ENCODE results near the gene ABCG4. TPM values are rescaled to one million over a fixed set of nuclear protein-coding genes. Genes with fewer than 3 reads are reported as not detected.
"Not testable (repeated sequence)": the region's sequence is repeated elsewhere in the genome, so short reads cannot be mapped to it uniquely, and the experiment has no call there.

The ABCG4 gene
- total RNA-seq (not detected), polyA plus RNA-seq (not detected)

DNA sequence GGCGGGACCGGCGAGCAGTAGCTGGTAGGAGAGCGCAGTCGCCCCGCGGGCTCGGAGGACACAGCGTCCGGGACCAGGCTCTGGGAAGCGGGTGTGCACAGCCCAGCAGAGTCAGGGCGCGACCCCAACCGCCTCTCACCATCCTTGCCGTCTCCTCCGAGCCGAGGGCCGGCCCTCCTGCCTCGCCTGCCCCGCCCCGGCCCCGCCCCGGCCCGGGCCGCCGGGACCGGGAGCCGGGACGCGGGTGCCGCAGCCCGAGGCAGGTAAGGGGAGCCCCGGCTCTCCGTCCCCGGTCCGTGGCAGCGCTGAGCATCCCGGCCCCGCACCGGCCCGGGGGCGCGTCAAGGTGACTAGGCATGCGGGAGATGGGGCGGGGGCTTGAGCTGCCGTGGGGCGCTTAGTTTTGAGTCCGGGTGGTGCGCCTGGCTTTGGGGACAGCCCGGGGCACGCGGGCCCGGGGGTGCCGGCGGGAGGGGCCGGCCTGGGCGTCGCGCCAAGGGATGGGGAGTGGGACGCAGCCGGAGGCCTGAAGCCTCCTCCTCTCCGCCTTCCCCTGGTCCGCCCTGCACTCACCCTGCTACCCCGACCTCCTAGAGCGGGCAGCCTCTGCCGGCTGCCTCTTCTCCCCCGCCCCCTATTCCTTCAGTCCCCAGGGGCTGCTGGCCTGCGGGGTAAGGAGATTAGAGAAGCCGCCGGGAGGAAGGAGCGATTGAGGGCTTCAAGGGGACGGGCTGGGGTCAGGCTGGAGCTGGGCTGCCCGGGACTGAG, at the start of gene ABCG4:
TSS of gene ABCG4 (plus strand) at position 35 of the 768 bp plus-strand sequence. CDS start 914 bp downstream, outside the sequence.
- H3K27ac Mint-ChIP-seq: no peak within 1 kb of the TSS
- Histone ChIP-seq H3K27me3 (ENCODE audit: control insufficient read depth, insufficient read depth, low read length) (peaks cover 32% of the 10 kb centered on the region), H3K4me1 (ENCODE audit: control insufficient read depth, insufficient read depth, low read length, poor library complexity, severe bottlenecking) (peaks cover 17% of the 10 kb centered on the region), H3K27ac (ENCODE audit: insufficient read depth, low read length, poor library complexity, severe bottlenecking) (no peak within 1 kb of the TSS), H3K4me3 (ENCODE audit: low read depth, low read length) (no peak within 1 kb of the TSS), H3K36me3 (ENCODE audit: control insufficient read depth, insufficient read depth, low read length) (no peaks in the 10 kb centered on the region), H3K9me3 (ENCODE audit: control insufficient read depth in 2 of 2, low read length in 2 of 2) (no peaks in the 10 kb centered on the region)
- H3K4me3 Mint-ChIP-seq: peak within 1 kb of the TSS; percentile 55 to 82 (median 80)
- H3K9me3 Mint-ChIP-seq: peaks cover 0 to 3% (median 0%) of the 10 kb centered on the region in 7 donors
- H3K36me3 Mint-ChIP-seq: no peaks in the 10 kb centered on the region
- DNase-seq: peak in 1 of 3 donors; percentile 18
- peaks cover 0 to 18% (median 10%) of the 10 kb centered on the region in 4 donors for H3K4me1 Mint-ChIP-seq
- ATAC-seq (ENCODE audit: low read depth in 2 of 2): peak; percentile 22 to 37
- peaks cover 75% of the 10 kb centered on the region for H3K27me3 Mint-ChIP-seq

DNA sequence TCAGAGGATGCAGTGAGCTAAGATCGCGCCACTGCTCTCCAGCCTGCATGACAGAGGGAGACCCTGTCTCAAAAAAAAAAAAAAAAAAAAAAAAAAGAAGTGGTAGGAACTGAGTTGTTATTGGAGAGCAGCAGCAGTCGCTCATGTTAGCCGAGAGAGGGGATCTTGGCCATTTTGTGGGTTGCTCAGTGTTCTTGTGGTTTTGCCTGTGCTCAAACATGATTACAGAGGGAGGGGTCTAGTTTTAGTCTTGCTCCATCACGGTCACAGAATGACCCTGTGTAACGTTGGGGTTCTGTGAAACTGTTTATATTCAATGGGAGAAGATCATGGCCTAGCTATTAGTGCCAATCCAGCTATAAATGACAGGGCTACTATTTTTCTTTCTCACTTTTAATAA, 49.1 kb upstream of the ABCG4 start:
- H3K36me3 Mint-ChIP-seq: peaks cover 27% of the 10 kb centered on the region
- peak overlapping the region in 1 of 3 donors; percentile 85 for H3K27ac Mint-ChIP-seq
- no peaks in the 10 kb centered on the region for H3K27me3 ChIP-seq (ENCODE audit: control insufficient read depth, insufficient read depth, low read length)

DNA sequence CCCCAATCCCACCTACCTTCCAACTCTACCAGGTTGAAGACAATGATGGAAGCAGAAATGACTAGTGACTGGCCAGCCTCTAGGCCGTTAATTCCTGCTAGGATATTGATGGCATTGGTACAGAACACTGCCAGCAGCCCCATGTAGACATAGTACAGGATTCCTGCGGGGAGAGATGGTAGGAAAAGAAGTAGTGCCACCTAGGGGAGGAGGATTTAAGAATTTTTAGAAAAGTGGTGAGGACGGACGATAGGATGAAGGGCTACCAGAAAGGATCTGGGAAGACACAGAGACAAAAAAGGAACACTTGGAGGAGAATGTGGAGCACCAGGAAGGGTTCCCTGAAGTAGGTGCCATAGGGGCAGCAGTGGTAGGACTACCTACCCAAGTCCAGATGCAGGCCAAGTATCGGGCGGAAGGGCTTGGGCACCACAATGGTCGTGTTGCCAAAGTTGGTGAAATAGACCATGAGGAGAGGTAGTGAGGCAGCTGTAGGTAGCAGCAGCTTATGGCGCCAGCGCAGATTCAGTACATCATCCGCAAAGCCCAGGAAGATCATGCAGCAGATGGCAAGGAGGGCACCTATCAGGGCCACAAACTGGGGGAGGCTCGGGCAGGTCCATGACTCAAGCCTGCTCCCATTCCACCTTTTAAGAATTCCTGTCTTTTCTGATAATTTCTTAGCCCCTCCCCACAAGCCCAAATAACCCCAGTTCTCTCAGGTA, 48.4 kb upstream of the ABCG4 start:
- DNase-seq: no peak
- Histone ChIP-seq H3K27me3 (ENCODE audit: control insufficient read depth, insufficient read depth, low read length) (no peaks in the 10 kb centered on the region), H3K27ac (ENCODE audit: insufficient read depth, low read length, poor library complexity, severe bottlenecking) (no peak overlapping the region), H3K36me3 (ENCODE audit: control insufficient read depth, insufficient read depth, low read length) (peaks cover 16% of the 10 kb centered on the region), H3K4me1 (ENCODE audit: control insufficient read depth, insufficient read depth, low read length, poor library complexity, severe bottlenecking) (peaks cover 31% of the 10 kb centered on the region), H3K4me3 (ENCODE audit: low read depth, low read length) (peak overlapping the region; percentile 96), H3K9me3 (ENCODE audit: control insufficient read depth in 2 of 2, low read length in 2 of 2) (no peaks in the 10 kb centered on the region)
- no peak for ATAC-seq (ENCODE audit: low read depth in 2 of 2)
- H3K27ac Mint-ChIP-seq: peak overlapping the region; percentile 81 to 98 (median 85)
- H3K9me3 Mint-ChIP-seq: no peaks in the 10 kb centered on the region
- peaks cover 15 to 63% (median 32%) of the 10 kb centered on the region in 4 donors for H3K4me1 Mint-ChIP-seq
- peaks cover 27% of the 10 kb centered on the region for H3K36me3 Mint-ChIP-seq
- no peaks in the 10 kb centered on the region for H3K27me3 Mint-ChIP-seq
- peak overlapping the region; percentile 87 to 98 (median 96) for H3K4me3 Mint-ChIP-seq

More for the DNA sequence above, 49.1 kb upstream of the ABCG4 start:
- ATAC-seq (ENCODE audit: low read depth in 2 of 2) (no peak), DNase-seq (no peak)
- no peaks in the 10 kb centered on the region for H3K9me3 Mint-ChIP-seq
- H3K4me3 Mint-ChIP-seq: peak overlapping the region; percentile 87 to 98 (median 96)
- H3K9me3 ChIP-seq (ENCODE audit: control insufficient read depth in 2 of 2, low read length in 2 of 2): no peaks in the 10 kb centered on the region
- peaks cover 16% of the 10 kb centered on the region for H3K36me3 ChIP-seq (ENCODE audit: control insufficient read depth, insufficient read depth, low read length)
- no peaks in the 10 kb centered on the region for H3K27me3 Mint-ChIP-seq
- peaks cover 31% of the 10 kb centered on the region for H3K4me1 ChIP-seq (ENCODE audit: control insufficient read depth, insufficient read depth, low read length, poor library complexity, severe bottlenecking)
- H3K4me1 Mint-ChIP-seq: peaks cover 17 to 62% (median 33%) of the 10 kb centered on the region in 4 donors
- no peak overlapping the region for H3K4me3 ChIP-seq (ENCODE audit: low read depth, low read length)
- no peak overlapping the region for H3K27ac ChIP-seq (ENCODE audit: insufficient read depth, low read length, poor library complexity, severe bottlenecking)

DNA sequence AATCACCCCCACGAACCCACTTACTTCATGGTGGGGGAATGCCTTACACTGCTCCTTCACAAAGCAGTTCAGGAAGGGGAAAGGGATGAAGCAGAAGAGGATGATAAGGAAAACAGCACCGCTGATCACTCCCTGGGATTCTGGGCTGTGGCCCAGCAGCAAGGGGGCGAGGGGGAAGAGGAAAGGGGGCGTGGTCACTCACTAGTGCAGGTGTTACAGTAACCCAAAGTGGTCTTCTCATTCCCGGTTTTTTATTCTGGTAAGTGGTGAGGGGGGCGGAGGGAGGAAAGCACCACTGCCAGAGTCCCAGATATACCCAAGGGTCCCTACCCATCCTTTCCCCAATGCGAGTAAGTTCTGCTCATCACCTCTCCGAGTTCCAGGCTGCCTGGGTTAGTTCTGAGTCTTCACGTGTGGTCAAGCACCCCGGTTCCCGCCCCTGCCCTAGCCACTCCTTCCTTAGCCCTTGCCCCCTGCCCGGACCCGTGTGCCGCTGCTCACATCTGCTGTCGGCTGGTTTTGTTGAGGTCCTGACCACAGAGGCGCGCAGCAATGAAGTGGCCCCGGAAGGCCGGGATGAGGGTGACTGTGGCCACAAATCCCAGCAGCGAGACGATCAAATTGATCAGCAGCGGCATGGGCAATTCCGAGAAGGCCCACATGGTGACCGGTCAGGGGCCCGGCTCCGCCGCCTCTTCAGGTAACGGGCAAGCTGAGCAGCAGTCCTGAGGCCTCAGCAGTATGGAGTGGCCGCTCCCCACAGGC, 47.7 kb upstream of the ABCG4 start:
- DNase-seq: no peak
- H3K27ac Mint-ChIP-seq: peak overlapping the region; percentile 98 to 99 (median 99)
- peaks cover 27% of the 10 kb centered on the region for H3K4me1 ChIP-seq (ENCODE audit: control insufficient read depth, insufficient read depth, low read length, poor library complexity, severe bottlenecking)
- no peaks in the 10 kb centered on the region for H3K9me3 Mint-ChIP-seq
- peaks cover 12 to 61% (median 32%) of the 10 kb centered on the region in 4 donors for H3K4me1 Mint-ChIP-seq
- no peaks in the 10 kb centered on the region for H3K27me3 ChIP-seq (ENCODE audit: control insufficient read depth, insufficient read depth, low read length)
- peaks cover 27% of the 10 kb centered on the region for H3K36me3 Mint-ChIP-seq
- H3K27me3 Mint-ChIP-seq: no peaks in the 10 kb centered on the region
- H3K9me3 ChIP-seq (ENCODE audit: control insufficient read depth in 2 of 2, low read length in 2 of 2): no peaks in the 10 kb centered on the region
- peak overlapping the region; percentile 94 for H3K27ac ChIP-seq (ENCODE audit: insufficient read depth, low read length, poor library complexity, severe bottlenecking)
- ATAC-seq (ENCODE audit: low read depth in 2 of 2): peak; percentile 0 to 2
- H3K4me3 ChIP-seq (ENCODE audit: low read depth, low read length): peak overlapping the region; percentile 96
- H3K36me3 ChIP-seq (ENCODE audit: control insufficient read depth, insufficient read depth, low read length): peaks cover 16% of the 10 kb centered on the region
- H3K4me3 Mint-ChIP-seq: peak overlapping the region; percentile 87 to 98 (median 96)

DNA sequence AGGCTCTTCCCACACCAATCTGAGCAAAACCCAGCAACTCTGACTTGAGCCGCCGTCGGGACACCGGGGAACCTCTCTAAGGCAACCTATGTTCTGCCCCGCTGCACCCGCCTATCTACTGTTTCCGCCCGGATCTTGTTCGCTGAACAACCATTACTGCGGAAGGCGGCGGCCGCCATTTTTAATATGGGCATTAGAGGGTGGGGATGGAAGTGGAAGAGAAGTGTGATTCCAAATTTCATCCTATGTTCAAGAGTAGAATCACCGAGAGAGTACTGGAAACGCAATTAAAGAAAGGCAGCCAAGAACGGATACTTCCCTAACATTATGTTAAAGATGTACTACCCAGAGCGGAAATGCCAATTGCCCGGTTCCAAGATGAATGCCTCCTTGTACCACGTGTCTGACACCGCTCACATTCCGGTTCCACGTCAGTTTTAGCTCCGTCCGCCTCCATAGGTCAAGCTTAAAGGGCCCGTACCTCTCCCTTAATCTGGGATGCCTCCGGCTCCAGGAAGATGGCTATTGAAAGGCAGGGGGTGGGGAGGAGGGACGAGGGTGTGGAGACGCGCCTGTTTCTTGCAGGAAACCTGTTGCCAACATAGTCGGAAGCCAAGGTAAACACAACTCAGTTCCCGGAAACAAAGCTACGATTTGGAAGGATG, 47.0 kb upstream of the ABCG4 start, which contains the start of gene DPAGT1:
TSS of gene DPAGT1 (minus strand) at position 95 of the 665 bp plus-strand sequence. CDS start 198 bp downstream, outside the sequence.
- peak within 1 kb of the TSS; percentile 87 to 98 (median 96) for H3K4me3 Mint-ChIP-seq
- H3K27me3 Mint-ChIP-seq: no peaks in the 10 kb centered on the region
- Histone ChIP-seq H3K27ac (ENCODE audit: insufficient read depth, low read length, poor library complexity, severe bottlenecking) (peak within 1 kb of the TSS; percentile 94), H3K4me1 (ENCODE audit: control insufficient read depth, insufficient read depth, low read length, poor library complexity, severe bottlenecking) (peaks cover 34% of the 10 kb centered on the region), H3K36me3 (ENCODE audit: control insufficient read depth, insufficient read depth, low read length) (peaks cover 11% of the 10 kb centered on the region), H3K4me3 (ENCODE audit: low read depth, low read length) (peak within 1 kb of the TSS; percentile 96), H3K9me3 (ENCODE audit: control insufficient read depth in 2 of 2, low read length in 2 of 2) (no peaks in the 10 kb centered on the region), H3K27me3 (ENCODE audit: control insufficient read depth, insufficient read depth, low read length) (no peaks in the 10 kb centered on the region)
- peak; percentile 90 to 91 for ATAC-seq (ENCODE audit: low read depth in 2 of 2)
- peak; percentile 76 to 95 (median 90) for DNase-seq
- H3K9me3 Mint-ChIP-seq: no peaks in the 10 kb centered on the region
- peak within 1 kb of the TSS; percentile 98 to 99 (median 99) for H3K27ac Mint-ChIP-seq
- peaks cover 23% of the 10 kb centered on the region for H3K36me3 Mint-ChIP-seq
- H3K4me1 Mint-ChIP-seq: peaks cover 12 to 64% (median 33%) of the 10 kb centered on the region in 4 donors

DNA sequence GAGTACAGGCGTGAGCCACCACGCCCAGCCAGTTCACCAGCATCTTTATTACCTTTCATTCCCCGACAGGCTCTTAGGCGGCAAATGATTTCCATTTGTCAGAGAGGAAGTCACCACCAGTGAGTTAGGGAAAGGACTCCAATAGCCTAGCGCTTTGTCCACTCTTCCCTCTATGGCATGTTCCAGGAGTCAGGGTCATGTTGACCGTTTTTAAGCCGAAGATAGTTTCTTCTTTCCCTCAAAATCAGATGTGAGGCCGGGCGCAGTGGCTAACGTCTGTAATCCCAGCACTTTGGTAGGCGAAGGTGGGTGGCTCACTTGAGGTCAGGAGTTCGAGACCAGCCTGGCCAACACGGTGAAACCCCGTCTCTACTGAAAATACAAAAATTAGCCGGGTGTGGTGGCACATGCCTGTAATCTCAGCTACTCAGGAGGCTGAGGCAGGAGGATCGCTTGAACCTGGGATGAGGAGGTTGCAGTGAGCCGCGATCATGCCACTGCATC, 45.6 kb upstream of the ABCG4 start:
- not testable (repeated sequence) for H3K9me3 ChIP-seq (ENCODE audit: control insufficient read depth in 2 of 2, low read length in 2 of 2); H3K36me3 ChIP-seq (ENCODE audit: control insufficient read depth, insufficient read depth, low read length); ATAC-seq (ENCODE audit: low read depth in 2 of 2); H3K27me3 Mint-ChIP-seq; H3K27ac ChIP-seq (ENCODE audit: insufficient read depth, low read length, poor library complexity, severe bottlenecking); H3K27me3 ChIP-seq (ENCODE audit: control insufficient read depth, insufficient read depth, low read length); DNase-seq; H3K9me3 Mint-ChIP-seq
- H3K4me3 ChIP-seq (ENCODE audit: low read depth, low read length): peak overlapping the region; percentile 96
- Mint-ChIP-seq H3K4me1 (peaks cover 12 to 63% (median 35%) of the 10 kb centered on the region in 4 donors), H3K27ac (peak overlapping the region; percentile 48 to 98 (median 87)), H3K4me3 (peak overlapping the region; percentile 96 to 99 (median 98)), H3K36me3 (peaks cover 15% of the 10 kb centered on the region)
- H3K4me1 ChIP-seq (ENCODE audit: control insufficient read depth, insufficient read depth, low read length, poor library complexity, severe bottlenecking): peaks cover 40% of the 10 kb centered on the region
